ENCODE measurements around the gene NAT16. TPM values are rescaled to one million over a fixed set of nuclear protein-coding genes. Genes with fewer than 3 reads are reported as not detected.

The NAT16 gene
- total RNA-seq, 1 experiment from 2014 or later = not detected

DNA sequence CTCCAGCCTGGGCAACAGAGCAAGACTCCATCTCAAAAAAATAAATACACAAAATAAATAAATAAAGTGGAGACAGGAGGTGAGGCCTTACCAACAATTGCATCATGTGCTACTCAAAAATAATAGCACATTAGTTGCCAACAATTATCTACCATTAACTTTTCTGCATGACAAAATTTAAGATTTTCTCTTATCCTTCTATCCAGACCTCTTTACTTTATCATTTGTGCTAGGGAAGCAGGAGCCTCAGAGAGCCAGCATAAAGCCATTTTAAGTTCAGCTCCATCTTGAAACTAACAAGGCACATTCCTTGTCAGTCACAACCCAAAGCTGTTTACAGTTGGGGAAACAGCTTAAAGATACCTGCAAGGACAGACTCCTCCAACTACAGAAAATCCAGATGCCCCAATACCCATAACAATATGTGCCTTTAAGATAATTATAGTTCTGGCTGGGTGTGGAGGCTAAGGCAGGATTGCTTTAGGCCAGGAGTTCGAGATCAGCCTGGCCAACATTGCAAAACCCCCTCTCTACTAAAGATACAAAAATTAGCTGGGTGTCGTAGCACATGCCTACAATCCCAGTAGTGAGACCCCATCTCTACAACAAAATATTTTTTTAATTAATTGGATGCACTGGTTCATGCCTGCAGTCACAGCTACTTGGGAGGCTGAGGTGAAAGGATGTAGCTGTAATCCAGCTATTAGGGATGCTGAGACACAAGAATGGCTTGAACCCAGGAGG is 28.0 kb downstream of the NAT16 start:
- Mint-ChIP-seq H3K4me1 (ENCODE audit: low read depth, unreplicated experiment) (peaks cover 28% of the 10 kb centered on the region), H3K36me3 (ENCODE audit: insufficient read depth, unreplicated experiment) (peaks cover 24% of the 10 kb centered on the region), H3K9me3 (ENCODE audit: unreplicated experiment) (no peaks in the 10 kb centered on the region), H3K27me3 (ENCODE audit: insufficient read depth, unreplicated experiment) (peaks cover 10% of the 10 kb centered on the region), H3K27ac (ENCODE audit: unreplicated experiment) (no peak overlapping the region), H3K4me3 (ENCODE audit: unreplicated experiment) (no peak overlapping the region)
- intact Hi-C loops (cut with micrococcal nuclease; ENCODE audit: unreplicated experiment) = no loop called here
- TF ChIP-seq, protein P1, sequence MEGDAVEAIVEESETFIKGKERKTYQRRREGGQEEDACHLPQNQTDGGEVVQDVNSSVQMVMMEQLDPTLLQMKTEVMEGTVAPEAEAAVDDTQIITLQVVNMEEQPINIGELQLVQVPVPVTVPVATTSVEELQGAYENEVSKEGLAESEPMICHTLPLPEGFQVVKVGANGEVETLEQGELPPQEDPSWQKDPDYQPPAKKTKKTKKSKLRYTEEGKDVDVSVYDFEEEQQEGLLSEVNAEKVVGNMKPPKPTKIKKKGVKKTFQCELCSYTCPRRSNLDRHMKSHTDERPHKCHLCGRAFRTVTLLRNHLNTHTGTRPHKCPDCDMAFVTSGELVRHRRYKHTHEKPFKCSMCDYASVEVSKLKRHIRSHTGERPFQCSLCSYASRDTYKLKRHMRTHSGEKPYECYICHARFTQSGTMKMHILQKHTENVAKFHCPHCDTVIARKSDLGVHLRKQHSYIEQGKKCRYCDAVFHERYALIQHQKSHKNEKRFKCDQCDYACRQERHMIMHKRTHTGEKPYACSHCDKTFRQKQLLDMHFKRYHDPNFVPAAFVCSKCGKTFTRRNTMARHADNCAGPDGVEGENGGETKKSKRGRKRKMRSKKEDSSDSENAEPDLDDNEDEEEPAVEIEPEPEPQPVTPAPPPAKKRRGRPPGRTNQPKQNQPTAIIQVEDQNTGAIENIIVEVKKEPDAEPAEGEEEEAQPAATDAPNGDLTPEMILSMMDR (IDR thresholded peaks at IDR 0.05; ENCODE audit: insufficient read depth in 1 of 2, low read depth in 1 of 2, low read length in 1 of 2, severe bottlenecking in 1 of 2, unreplicated experiment in 1 of 2) = no peak
- Histone ChIP-seq H3K27me3 (replicated peaks; ENCODE audit: control insufficient read depth, insufficient read depth, low read length) (no peaks in the 10 kb centered on the region), H3K9me3 (no peaks in the 10 kb centered on the region), H3K36me3 (ENCODE audit: control insufficient read depth, insufficient read depth, low read length) (no peaks in the 10 kb centered on the region), H3K4me3 (ENCODE audit: low read depth, low read length) (no peak overlapping the region), H3K4me1 (peaks cover 14% of the 10 kb centered on the region; the same call in 1 of the 2 replicates)
- DNase-seq = no peak
- ChIA-PET POLR2A (no interaction called here), CTCF (interaction anchor here (2.7 kb wide), 1 partner anchor 8 kb away, joined by 27 read pairs; no protein-coding TSS in a partner anchor)
- BruUV-seq (replicated peaks) = no TSS peak

DNA sequence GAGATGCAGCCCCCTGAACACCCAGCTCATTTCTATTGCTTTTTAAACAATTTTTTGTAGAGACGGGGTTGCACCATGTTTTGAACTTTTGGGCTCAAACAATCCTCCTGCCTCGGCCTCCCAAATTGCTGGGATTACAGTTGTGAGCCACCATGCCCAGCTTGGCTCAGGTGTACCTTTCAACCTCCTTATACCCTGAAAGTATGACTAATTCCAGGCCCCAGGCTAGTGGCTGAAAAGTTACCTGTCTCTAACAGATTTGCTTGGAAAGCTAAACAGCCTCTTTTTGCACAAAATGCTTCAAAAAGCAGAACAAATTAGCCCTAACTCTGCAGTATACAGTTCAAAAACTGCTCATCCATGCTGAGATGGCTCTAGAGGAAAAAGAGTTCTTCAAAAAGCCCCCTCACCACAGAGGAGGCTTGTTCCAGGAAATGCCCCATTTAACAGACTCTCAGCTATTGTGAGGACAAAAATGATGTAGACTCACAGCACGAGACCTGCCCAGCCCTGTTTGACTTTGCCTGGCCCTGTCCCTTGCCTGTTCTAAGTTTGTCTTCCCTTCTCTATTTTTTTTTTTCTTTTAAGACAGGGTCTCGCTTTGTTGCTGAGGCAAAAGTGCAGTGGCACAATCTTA is 39.2 kb downstream of the NAT16 start:
- Histone ChIP-seq H3K36me3 (ENCODE audit: control insufficient read depth, insufficient read depth, low read length) (no peaks in the 10 kb centered on the region), H3K4me1 (peaks cover 15% of the 10 kb centered on the region), H3K4me3 (ENCODE audit: low read depth, low read length) (no peak overlapping the region), H3K9me3 (no peaks in the 10 kb centered on the region), H3K27me3 (replicated peaks; ENCODE audit: control insufficient read depth, insufficient read depth, low read length) (no peaks in the 10 kb centered on the region)
- Mint-ChIP-seq H3K9me3 (ENCODE audit: unreplicated experiment) (no peaks in the 10 kb centered on the region), H3K27ac (ENCODE audit: unreplicated experiment) (no peak overlapping the region), H3K4me3 (ENCODE audit: unreplicated experiment) (no peak overlapping the region), H3K4me1 (ENCODE audit: low read depth, unreplicated experiment) (peaks cover 4% of the 10 kb centered on the region), H3K36me3 (ENCODE audit: insufficient read depth, unreplicated experiment) (peaks cover 6% of the 10 kb centered on the region), H3K27me3 (ENCODE audit: insufficient read depth, unreplicated experiment) (peaks cover 4% of the 10 kb centered on the region)
- TF ChIP-seq, protein P1 (IDR thresholded peaks at IDR 0.05; ENCODE audit: insufficient read depth in 1 of 2, low read depth in 1 of 2, low read length in 1 of 2, severe bottlenecking in 1 of 2, unreplicated experiment in 1 of 2) = no peak
- POLR2A ChIA-PET = no interaction called here
- no peak for DNase-seq
- intact Hi-C loops (cut with micrococcal nuclease; ENCODE audit: unreplicated experiment) = no loop called here
- CTCF ChIA-PET = interaction anchor here (0.6 to 1.1 kb wide), 2 partner anchors 103 to 142 kb away, joined by 3 to 4 read pairs; no protein-coding TSS in a partner anchor
- no TSS peak for BruUV-seq (replicated peaks)

DNA sequence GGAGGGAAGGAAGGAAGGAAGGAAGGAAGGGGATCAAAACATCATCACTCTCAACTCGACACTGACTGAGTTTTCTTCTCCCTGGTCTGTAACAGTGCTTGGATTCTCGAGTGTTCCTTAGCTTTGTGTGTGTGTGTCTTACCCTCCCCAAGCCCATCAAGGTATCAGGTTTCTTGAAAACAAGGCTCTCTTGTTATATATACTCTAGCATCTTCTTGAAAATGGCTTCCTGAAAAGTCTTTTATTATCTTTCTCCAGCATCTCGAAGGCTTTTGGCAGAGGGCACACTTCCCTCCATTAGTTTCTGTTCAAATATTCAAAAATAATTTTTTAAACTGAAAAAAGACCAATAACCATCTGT is 39.8 kb downstream of the NAT16 start:
- BruUV-seq (replicated peaks) = no TSS peak
- H3K4me3 ChIP-seq (ENCODE audit: low read depth, low read length) = no peak overlapping the region
- H3K9me3 ChIP-seq = no peaks in the 10 kb centered on the region
- H3K36me3 Mint-ChIP-seq (ENCODE audit: insufficient read depth, unreplicated experiment) = peaks cover 6% of the 10 kb centered on the region
- peaks cover 15% of the 10 kb centered on the region for H3K4me1 ChIP-seq
- H3K9me3 Mint-ChIP-seq (ENCODE audit: unreplicated experiment) = no peaks in the 10 kb centered on the region
- H3K27me3 Mint-ChIP-seq (ENCODE audit: insufficient read depth, unreplicated experiment) = peaks cover 4% of the 10 kb centered on the region
- H3K4me3 Mint-ChIP-seq (ENCODE audit: unreplicated experiment) = no peak overlapping the region
- TF ChIP-seq, protein P1 (IDR thresholded peaks at IDR 0.05; ENCODE audit: insufficient read depth in 1 of 2, low read depth in 1 of 2, low read length in 1 of 2, severe bottlenecking in 1 of 2, unreplicated experiment in 1 of 2) = no peak
- no peaks in the 10 kb centered on the region for H3K27me3 ChIP-seq (replicated peaks; ENCODE audit: control insufficient read depth, insufficient read depth, low read length)
- H3K4me1 Mint-ChIP-seq (ENCODE audit: low read depth, unreplicated experiment) = peaks cover 4% of the 10 kb centered on the region
- H3K36me3 ChIP-seq (ENCODE audit: control insufficient read depth, insufficient read depth, low read length) = no peaks in the 10 kb centered on the region
- POLR2A ChIA-PET = no interaction called here
- H3K27ac Mint-ChIP-seq (ENCODE audit: unreplicated experiment) = no peak overlapping the region
- CTCF ChIA-PET = interaction anchor here (0.6 to 1.1 kb wide), 2 partner anchors 104 to 142 kb away, joined by 3 to 4 read pairs; no protein-coding TSS in a partner anchor
- DNase-seq = no peak
- intact Hi-C loops (cut with micrococcal nuclease; ENCODE audit: unreplicated experiment) = no loop called here
